GM15510 (cell line): ENCODE measurements around the gene PTPRK.

Experiments used
- POLR2A ChIP-seq: IDR thresholded peaks from 3 replicates; pipeline ENCODE4 v1.6.1; 2011; ENCODE audit warnings: borderline replicate concordance; ENCODE audit not compliant: insufficient read length; ENCODE audit errors: extremely low read depth

The PTPRK gene

DNA sequence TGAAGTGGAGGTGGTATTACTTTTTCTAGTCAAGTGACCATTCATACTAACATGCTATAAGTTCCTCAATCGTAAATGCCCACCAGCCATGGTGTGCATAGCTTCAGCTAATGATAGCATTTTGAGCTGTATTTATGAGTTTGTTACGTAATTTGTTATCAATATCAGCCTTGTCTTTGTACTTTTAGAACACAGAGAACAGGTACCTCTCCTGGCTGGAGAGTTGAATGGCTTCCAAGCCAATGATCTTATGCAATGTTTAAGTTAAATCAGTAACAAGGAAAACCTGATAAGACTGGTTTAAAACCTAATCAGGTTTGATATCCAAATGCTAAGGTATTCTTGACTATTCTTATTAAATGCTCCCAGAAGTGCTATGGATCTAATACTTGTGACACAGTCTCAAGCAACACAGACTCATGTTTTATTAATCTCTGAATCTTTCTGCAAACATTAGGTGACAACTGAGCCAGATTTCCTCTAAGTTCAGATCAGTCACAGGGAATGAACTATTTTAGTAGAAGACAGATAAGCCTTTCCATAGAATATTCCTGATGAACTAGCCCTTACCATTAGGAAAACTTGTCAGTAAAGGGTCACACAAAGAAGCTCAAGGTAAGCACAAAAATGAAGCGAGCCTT is 154.8 kb downstream of the PTPRK start:
- TF ChIP-seq POLR2A: no peak

GRCh38 chr6:128364766-128365519 is 155.5 kb downstream of the PTPRK start:
- no peak for TF ChIP-seq POLR2A

- no peak for TF ChIP-seq POLR2A
Measured at GRCh38 chr6:128363020-128363813, 157.2 kb downstream of the PTPRK start.

GRCh38 chr6:128361378-128361777 is 159.0 kb downstream of the PTPRK start:
- no peak for TF ChIP-seq POLR2A

DNA sequence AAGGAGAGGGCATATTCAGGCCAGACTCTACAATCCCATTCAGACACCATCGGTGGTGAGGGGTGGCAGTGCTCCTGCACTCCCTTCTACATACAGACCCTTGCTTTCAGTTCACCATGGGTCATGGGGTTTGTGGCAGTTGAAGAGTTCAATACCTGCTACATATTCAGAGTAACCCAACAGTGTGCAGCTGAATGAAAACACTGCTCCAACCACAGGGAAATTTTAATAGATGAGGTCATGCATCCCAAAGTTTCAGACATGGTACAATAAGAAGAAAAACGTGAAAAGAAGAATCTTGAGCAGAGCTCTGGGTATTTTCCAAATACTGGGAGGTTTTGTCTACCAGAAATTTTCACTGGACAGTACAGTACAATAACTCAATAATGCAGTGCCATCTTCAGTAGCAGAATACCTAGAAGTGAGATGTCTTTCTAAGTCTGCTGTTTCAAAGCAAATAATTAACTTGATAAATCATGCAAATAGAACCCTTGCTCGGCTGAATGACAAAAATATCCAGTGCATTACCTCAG is 162.1 kb downstream of the PTPRK start:
- TF ChIP-seq POLR2A: no peak

- TF ChIP-seq POLR2A: no peak
Measured at GRCh38 chr6:128357392-128358130, 162.8 kb downstream of the PTPRK start.

DNA sequence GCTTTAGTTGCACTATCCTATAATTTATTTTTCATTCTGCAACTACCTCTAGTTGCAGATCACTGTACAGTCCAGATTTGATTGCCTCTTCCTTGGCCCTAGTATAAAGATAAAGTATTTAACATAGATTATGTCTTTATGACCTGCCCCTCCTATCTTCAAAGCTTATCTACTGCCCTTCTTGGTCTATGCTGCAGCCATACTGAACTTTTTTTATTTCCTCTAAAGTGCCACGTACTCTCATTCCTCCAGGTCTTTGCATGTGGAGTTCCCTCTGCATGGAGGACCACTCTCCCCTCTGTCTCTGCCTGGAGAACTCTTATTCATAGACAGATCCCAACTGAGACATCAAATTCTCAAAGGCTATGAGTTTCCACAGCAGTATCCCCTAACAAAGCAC is 168.0 kb downstream of the PTPRK start:
- TF ChIP-seq POLR2A: no peak

GRCh38 chr6:128351255-128351514 is 169.2 kb downstream of the PTPRK start:
- no peak for TF ChIP-seq POLR2A

DNA sequence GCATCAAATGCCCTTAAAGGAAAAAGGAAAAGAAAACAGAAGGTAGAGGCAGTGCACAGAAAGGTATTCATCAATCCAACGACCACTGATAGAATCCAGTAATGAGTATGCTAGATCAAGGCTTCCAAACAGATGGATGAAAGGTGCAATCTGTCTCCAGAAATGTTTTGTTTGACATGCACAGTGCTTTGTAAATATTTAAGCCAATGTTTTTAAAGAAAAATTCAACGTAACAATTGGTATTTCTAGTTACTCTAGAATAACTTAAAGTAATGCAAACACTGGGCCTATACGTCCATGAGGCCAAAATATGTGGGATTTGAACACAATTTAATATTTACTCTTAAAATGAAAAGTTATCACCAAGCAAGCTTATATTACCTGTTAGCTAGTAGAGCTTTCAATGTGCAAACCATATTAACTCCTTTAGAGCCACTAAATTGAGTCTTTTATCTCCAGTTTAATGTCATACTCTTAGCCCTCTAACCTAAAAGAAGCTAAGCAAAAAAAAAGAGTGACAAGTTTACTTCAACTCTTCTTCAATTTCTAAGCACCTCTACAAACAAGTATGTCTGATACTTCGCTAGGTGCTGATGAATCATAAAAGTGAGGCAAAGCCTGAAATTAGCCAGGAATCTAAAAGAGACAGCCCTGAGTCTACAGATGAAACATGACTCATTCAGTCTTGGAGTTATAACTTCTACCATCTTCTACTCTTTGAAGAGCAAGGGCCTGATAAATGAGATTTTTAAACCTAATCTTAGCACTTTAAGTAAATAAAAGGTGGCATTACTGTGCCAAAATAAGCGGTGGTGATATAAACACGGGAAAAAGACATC is 169.8 kb downstream of the PTPRK start:
- TF ChIP-seq POLR2A: no peak

- no peak for TF ChIP-seq POLR2A
Measured at GRCh38 chr6:128347123-128347522, 173.3 kb downstream of the PTPRK start.

GRCh38 chr6:128346569-128346968 is 173.8 kb downstream of the PTPRK start:
- no peak for TF ChIP-seq POLR2A

DNA sequence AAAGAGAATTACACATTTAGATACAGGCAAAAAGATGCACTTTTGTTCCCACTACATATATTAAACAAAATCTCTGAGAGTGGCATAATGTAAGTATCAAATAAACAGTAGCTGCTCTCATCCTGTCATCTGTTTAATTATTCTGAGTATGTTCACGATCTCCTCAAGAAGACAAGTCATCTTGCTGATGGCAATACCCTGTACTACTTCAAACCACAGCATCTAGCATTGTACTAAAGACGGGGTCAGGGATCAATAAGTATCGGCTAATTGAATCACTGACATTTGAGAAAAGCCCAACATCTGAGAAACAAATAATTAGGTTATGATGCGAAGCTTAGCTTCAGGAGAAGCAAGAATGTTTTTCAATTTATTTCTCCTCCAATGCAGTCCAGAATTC is 175.1 kb downstream of the PTPRK start:
- TF ChIP-seq POLR2A: no peak

GRCh38 chr6:128343706-128344105 is 176.7 kb downstream of the PTPRK start:
- TF ChIP-seq POLR2A: no peak
